HG02870 (cell line): ENCODE measurements around the gene GPA33.

Experiments used
- ATAC-seq: cut with Tn5 transposase; IDR thresholded peaks from one replicate; pipeline ENCODE4 v1.9.1; 2021; ENCODE audit warnings: mild to moderate bottlenecking, moderate library complexity; ENCODE audit not compliant: unreplicated experiment

GPA33 gene

GRCh38 chr1:167090314-167090942 lies at the start of gene GPA33:
Gene GPA33 (minus strand): TSS chr1:167090377. CDS start chr1:167090287, 90 bp downstream.
- peak; percentile 83 for ATAC-seq

- ATAC-seq, result no peak
Measured at GRCh38 chr1:167138703-167139102, 48.5 kb upstream of the GPA33 start.

- ATAC-seq, result no peak
Measured at GRCh38 chr1:167137793-167138510, 47.8 kb upstream of the GPA33 start.

GRCh38 chr1:167137332-167137781 lies 47.2 kb upstream of the GPA33 start:
- no peak for ATAC-seq

DNA sequence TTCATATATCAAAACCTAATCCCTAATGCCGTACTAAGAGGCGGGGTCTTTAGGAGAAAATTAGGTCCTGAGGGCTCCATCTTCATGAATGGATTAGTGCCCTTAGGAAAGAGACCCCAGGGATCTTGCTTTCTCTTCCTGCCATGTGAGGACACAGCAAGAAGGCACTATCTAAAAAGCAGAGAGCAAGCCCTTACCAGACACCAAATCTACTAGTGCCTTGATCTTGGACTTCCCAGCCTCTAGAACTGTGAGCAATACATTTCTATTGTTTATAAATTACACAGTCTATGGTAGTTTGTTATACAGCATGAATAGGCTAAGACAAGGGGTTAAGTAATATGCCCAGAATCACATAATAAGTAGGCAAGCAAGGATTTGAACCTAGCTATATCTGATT lies 46.6 kb upstream of the GPA33 start:
- no peak for ATAC-seq

- no peak for ATAC-seq
Measured at GRCh38 chr1:167136191-167136614, 46.0 kb upstream of the GPA33 start.

DNA sequence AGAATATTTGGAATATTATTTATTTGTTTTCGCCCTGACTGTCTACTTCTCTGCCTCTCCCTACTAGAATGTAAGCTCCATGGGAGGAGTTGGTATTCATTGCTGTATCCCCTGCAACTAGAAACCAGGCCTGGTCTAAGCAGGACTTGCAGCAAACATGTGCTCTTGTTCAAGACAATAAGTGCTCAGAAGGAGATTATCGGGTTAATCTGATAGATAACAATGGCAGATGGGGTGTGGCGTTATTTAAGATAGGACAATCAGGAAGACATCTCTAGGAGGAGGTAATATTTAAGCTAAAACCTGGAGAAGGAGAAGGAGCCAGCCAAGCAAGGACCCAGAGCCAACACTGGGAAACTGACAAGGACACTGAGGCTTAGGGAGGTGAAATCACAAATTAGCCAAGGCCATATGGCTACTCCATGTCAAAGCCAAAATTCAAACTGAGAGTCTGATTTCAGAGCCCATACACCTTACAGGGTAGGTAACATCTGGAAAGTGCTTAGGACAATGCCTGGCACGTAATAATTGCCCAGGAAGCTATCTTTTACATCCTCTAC lies 45.2 kb upstream of the GPA33 start:
- no peak for ATAC-seq

DNA sequence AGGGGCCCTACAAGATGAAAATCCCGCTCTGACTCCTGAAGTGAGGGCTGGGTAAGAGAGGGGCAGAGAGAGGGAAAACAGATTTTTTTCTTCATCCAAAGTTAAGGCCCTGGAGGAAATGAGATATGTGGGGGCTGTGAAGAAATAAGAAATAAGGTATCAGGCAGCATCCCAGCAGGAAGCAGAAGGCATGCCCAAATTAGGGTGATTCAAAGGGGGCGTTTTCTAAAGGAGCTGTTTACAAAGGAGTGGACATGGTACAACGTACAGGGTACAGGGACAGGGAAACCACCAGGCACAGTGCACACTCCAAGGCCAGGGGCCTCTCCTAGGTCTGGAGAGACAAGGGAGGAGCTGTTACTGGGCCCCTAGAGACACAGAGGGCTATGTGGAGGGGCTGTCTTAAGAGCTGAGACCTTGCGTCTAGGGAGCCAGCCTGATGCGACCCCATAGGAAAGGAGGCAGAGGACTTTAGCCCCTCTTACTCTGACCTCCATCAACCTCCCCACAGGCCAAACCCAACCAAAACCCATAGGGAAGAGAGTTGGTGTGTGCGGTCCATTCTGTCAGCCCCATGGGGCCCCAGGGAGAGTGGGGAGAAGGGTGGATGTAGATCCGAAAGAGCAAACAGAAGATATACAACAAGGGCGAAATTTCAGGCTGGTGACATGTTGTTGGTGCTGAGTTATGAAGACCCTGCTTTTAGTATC lies 42.3 kb upstream of the GPA33 start:
- no peak for ATAC-seq

DNA sequence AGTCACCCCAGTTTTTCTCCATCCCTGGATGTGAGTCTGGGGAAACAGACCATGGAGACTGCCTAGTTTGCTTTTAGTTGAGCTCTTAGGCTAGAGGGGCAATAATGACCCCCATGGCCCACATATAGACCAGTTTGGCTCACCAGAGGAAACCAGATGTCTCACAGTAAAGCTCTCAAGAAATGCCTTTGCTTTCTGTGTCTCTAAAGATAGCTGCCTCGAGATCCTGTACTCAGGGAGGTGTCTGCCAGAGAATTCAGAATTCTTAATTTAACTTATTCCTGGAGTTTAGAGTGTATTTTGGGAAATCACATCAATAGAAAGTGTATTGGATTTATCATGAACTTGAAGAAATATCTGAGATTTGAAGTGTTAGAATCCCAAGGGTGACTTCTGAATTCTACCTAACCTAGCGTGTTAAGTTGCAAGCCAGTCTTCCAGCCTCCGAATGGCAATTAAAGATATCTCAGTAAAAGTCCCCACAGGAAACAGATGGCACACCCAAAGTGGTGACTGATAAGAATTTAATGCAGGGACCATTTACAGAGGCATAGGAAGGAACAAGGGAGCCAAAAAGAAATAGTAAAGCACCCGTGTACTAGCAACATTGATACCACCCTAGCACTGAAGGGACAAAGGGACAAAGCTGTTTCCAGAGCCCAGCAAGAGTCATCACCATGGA lies 40.8 kb upstream of the GPA33 start:
- ATAC-seq, result no peak

DNA sequence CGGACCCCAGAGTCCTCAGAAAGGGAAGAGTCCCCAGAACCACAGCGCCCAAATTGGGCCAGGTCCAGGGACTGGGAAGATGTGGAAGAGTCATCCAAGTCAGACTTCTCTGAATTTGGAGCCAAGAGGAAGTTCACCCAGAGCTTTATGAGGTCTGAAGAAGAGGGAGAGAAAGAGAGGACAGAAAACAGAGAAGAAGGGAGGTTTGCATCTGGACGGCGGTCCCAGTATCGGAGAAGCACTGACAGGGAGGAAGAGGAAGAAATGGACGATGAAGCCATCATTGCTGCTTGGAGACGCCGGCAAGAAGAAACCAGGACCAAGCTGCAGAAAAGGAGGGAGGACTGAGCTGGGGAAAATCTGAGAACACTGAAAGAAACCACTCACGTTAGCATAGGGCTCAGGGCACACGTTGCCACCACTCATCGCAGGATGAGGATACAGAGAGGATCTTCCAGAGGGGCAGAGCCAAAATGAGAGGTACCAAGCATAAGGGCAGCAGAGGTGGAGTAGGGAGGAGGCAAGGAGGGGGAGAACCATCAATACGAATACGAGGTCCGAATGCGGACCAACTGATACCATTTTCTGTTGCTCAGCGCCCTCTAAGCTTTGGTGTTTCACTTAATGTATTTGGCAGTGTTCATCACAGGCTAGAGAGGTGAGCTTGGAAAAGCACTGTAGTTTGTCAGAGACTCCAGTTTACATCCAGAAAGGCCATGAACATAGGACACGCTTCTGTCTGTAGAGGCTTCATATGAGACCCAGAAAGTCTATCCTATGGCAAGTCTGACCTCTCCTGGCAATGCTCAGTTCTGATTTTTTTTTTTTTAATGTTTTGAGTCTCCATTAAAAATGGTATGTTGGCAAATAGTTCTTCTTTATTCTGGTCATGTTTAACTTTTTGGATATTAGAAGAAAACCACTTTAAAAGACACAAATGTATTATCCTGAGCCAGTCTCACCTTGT lies 38.4 kb upstream of the GPA33 start:
- ATAC-seq, result no peak

DNA sequence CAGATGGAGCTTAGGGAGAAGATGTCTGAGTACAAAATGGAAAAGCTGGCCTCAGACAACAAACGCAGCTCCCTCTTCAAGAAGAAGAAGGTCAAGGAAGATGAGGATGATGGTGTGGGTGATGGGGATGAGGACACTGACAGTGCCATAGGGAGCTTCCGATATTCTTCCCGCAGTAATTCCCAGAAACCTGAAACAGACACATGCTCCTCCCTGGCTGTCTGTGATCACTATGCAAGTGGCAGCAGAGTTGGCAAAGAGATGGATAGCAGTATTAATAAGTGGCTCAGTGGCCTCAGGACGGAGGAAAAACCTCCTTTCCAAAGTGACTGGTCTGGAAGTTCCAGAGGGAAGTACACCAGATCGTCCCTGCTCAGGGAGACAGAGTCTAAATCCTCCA lies 37.5 kb upstream of the GPA33 start:
- ATAC-seq, result no peak

DNA sequence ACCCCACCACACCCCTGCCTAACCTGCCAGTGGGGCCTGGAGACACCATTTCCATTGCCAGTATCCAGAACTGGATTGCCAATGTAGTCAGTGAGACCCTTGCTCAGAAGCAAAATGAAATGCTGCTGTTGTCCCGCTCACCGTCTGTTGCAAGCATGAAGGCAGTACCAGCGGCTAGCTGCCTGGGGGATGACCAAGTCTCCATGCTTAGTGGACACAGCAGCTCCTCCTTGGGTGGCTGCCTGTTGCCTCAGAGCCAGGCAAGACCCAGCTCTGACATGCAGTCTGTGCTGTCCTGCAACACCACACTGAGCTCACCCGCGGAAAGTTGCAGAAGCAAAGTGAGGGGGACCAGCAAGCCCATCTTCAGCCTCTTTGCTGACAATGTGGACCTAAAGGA lies 37.1 kb upstream of the GPA33 start:
- no peak for ATAC-seq

- ATAC-seq, result no peak
Measured at GRCh38 chr1:167126811-167127210, 36.6 kb upstream of the GPA33 start.

- ATAC-seq, result no peak
Measured at GRCh38 chr1:167126317-167126716, 36.1 kb upstream of the GPA33 start.

DNA sequence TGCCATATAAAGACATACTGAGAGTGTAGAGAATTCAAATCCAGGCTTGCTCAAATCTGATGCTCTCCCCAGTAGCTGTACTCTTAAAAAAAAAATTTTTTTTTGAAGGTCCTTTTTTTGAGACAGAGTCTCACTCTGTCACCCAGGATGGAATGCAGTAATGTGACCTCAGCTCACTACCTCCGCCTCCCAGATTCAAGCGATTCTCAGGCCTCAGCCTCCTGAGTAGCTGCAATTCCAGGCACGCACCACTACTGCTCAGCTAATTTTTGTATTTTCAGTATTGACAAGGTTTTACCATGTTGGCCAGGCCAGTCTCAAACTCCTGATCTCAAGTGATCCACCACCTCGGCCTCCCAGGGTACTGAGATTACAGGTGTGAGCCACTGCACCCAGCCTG lies 32.4 kb upstream of the GPA33 start:
- ATAC-seq, result no peak

GRCh38 chr1:167122121-167122480 lies 31.9 kb upstream of the GPA33 start:
- ATAC-seq, result no peak

GRCh38 chr1:167121375-167122120 lies 31.4 kb upstream of the GPA33 start:
- no peak for ATAC-seq

GRCh38 chr1:167120899-167121298 lies 30.7 kb upstream of the GPA33 start:
- ATAC-seq, result no peak

DNA sequence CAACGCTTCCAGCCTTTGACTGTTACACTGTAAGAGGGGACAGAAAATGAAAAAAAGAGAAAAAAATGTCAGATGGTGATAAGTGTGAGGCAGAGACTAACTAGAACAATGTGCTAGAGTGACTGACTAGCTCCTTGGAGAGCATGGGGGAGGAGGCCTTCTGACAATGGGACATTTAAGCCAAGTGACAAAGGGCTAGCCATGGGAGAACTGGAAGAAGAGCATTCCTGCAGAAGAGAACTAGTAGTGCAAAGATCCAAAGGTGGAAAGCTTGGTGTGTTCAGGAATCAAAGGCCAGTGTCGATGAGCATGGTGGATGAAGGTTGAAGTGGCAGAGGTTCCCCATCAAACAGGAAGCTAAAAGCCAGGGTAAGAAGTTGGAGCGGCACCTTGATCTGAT lies 29.5 kb upstream of the GPA33 start:
- ATAC-seq, result no peak
